Colonic mucosa (tissue), 4 donors: ENCODE data around the gene TLE6. TPM values are rescaled to one million over a fixed set of nuclear protein-coding genes. Genes with fewer than 3 reads are reported as not detected.
"Not testable (repeated sequence)": the region's sequence is repeated elsewhere in the genome, so short reads cannot be mapped to it uniquely, and the experiment has no call there.

ENCODE experiments used
- DNase-seq: peaks from one replicate; pipeline ENCODE4 v3.0.0-alpha.2; 2020
- H3K27ac ChIP-seq: fragments of 200-600 bp; one replicate; pipeline ENCODE4 v1.8.0; 2021
- H3K27me3 ChIP-seq: fragments of 200-600 bp; one replicate; pipeline ENCODE4 v1.8.0; 2021
- H3K36me3 ChIP-seq: fragments of 200-600 bp; one replicate; pipeline ENCODE4 v1.8.0; 2021
- H3K4me1 ChIP-seq: fragments of 200-600 bp; one replicate; pipeline ENCODE4 v1.8.0; 2021; ENCODE audit warnings: mild to moderate bottlenecking
- H3K4me3 ChIP-seq: fragments of 200-600 bp; one replicate; pipeline ENCODE4 v1.8.0; 2021
- H3K9ac ChIP-seq, 2 donors: one replicate each; pipeline ENCODE4 v1.7.0; 2013; ENCODE audit warnings: control low read depth in 2 of 2, low read depth in 2 of 2, low read length in 2 of 2
- H3K9me3 ChIP-seq: fragments of 200-600 bp; one replicate; pipeline ENCODE4 v1.8.0; 2021
- CTCF ChIP-seq: fragments of 200-600 bp; IDR thresholded peaks from one replicate; pipeline ENCODE4 v1.8.0; 2022; ENCODE audit warnings: antibody characterized with exemption, mild to moderate bottlenecking
- intact Hi-C: fragments of 100-400 bp; cut with DNase I; formaldehyde crosslinking; loops from one replicate; pipeline ENCODE4 v1.14.1; 2022
- total RNA-seq, 2 donors: library from RNA; stranded (reverse); fragmentation: NEBNext Ultra II Directional in 1 of 2; extraction: Animal tissue kit (Norgen Biotek cat#: 25700) in 1 of 2; gene quantifications; one replicate each; pipeline ENCODE4 v1.2.1, GENCODE V29; 2021
- donor health status: healthy.
- donor health status: DM: no; HTN: no; CAD: no.
- donor health status: DM: no; HTN: no; CAD: no.

Gene TLE6
- total RNA-seq, 2 donors from 2014 or later: 2.9 to 3.8 TPM

GRCh38 chr19:3034656-3035541 lies 57.5 kb downstream of the TLE6 start:
- TF ChIP-seq CTCF: no peak
- H3K4me1 ChIP-seq: peaks cover 5% of the 10 kb centered on the region
- intact Hi-C loops: no loop called here
- no peak for DNase-seq
- peak overlapping the region; percentile 74 to 76 for H3K9ac ChIP-seq
- H3K4me3 ChIP-seq: peak overlapping the region; percentile 54
- no peaks in the 10 kb centered on the region for H3K27me3 ChIP-seq
- no peaks in the 10 kb centered on the region for H3K36me3 ChIP-seq
- H3K9me3 ChIP-seq: no peaks in the 10 kb centered on the region
- peak overlapping the region; percentile 95 for H3K27ac ChIP-seq

GRCh38 chr19:3035542-3036118 lies 58.3 kb downstream of the TLE6 start:
- H3K4me1 ChIP-seq: peaks cover 5% of the 10 kb centered on the region
- intact Hi-C loops: no loop called here
- H3K27ac ChIP-seq: peak overlapping the region; percentile 95
- no peaks in the 10 kb centered on the region for H3K36me3 ChIP-seq
- no peaks in the 10 kb centered on the region for H3K27me3 ChIP-seq
- TF ChIP-seq CTCF: no peak
- peak overlapping the region; percentile 54 for H3K4me3 ChIP-seq
- H3K9ac ChIP-seq: peak overlapping the region; percentile 74 to 76
- DNase-seq: peak; percentile 99
- no peaks in the 10 kb centered on the region for H3K9me3 ChIP-seq

- Histone ChIP-seq H3K4me3 (peak overlapping the region; percentile 54), H3K4me1 (peaks cover 5% of the 10 kb centered on the region), H3K27ac (peak overlapping the region; percentile 95), H3K9ac (peak overlapping the region; percentile 38 to 76), H3K27me3 (no peaks in the 10 kb centered on the region), H3K36me3 (no peaks in the 10 kb centered on the region), H3K9me3 (no peaks in the 10 kb centered on the region)
- no peak for TF ChIP-seq CTCF
- intact Hi-C loops: no loop called here
- DNase-seq: peak; percentile 94
These were observed 59.0 kb downstream of the TLE6 start for GRCh38 chr19:3036119-3036976.

- H3K9me3 ChIP-seq, H3K4me3 ChIP-seq, H3K4me1 ChIP-seq, DNase-seq, H3K27me3 ChIP-seq, H3K36me3 ChIP-seq, intact Hi-C loops: not testable (repeated sequence)
- peak overlapping the region in 1 of 2 donors; percentile 64 for H3K9ac ChIP-seq
- peak overlapping the region; percentile 95 for H3K27ac ChIP-seq
These were observed 59.7 kb downstream of the TLE6 start for GRCh38 chr19:3036977-3037544.

GRCh38 chr19:3038214-3038613 lies 60.9 kb downstream of the TLE6 start:
- peaks cover 5% of the 10 kb centered on the region for H3K4me1 ChIP-seq

More at GRCh38 chr19:3038214-3038613, 60.9 kb downstream of the TLE6 start:
- no peak overlapping the region for H3K9ac ChIP-seq
- intact Hi-C loops: no loop called here
- no peak for TF ChIP-seq CTCF
- H3K36me3 ChIP-seq: no peaks in the 10 kb centered on the region
- no peaks in the 10 kb centered on the region for H3K27me3 ChIP-seq
- no peaks in the 10 kb centered on the region for H3K9me3 ChIP-seq
- H3K4me3 ChIP-seq: no peak overlapping the region
- no peak for DNase-seq
- H3K27ac ChIP-seq: no peak overlapping the region
